HCT116 (cell line): ENCODE results near the gene PSMG1.

Source experiments
- EZH2 ChIP-seq: fragments of 200-600 bp; sonication (generic); IDR thresholded peaks from 2 replicates; pipeline ENCODE4 v1.6.1; 2017; ENCODE audit warnings: antibody characterized with exemption, mixed run types
- EZH2phosphoT487 ChIP-seq: fragments of 200-600 bp; IDR thresholded peaks from 2 replicates; pipeline ENCODE4 v1.6.1; 2018; ENCODE audit warnings: antibody characterized with exemption, borderline replicate concordance
- POLR2A ChIP-seq: IDR thresholded peaks from 2 replicates; pipeline ENCODE4 v1.7.0; 2011; ENCODE audit warnings: borderline replicate concordance; ENCODE audit not compliant: insufficient read depth, insufficient read length; ENCODE audit errors: extremely low read depth
- POLR2AphosphoS5 ChIP-seq: IDR thresholded peaks from 2 replicates; pipeline ENCODE4 v1.6.1; 2011; ENCODE audit warnings: mild to moderate bottlenecking, low read depth, low read length, moderate library complexity
- RAD21 ChIP-seq: IDR thresholded peaks from 2 replicates; pipeline ENCODE4 v1.6.1; 2012; ENCODE audit warnings: low read depth, mild to moderate bottlenecking
- TF ChIP-seq, protein P1 (sequence below): IDR thresholded peaks from 2 replicates; pipeline ENCODE4 v1.6.1; 2011; ENCODE audit warnings: mild to moderate bottlenecking, low read length, moderate library complexity; ENCODE audit not compliant: insufficient replicate concordance; ENCODE audit errors: extremely low read depth
- TF ChIP-seq, protein P2 (sequence below), 3 experiments: fragments of 200-600 bp in 1 of 3; sonication (generic) in 1 of 3; IDR thresholded peaks in 2 of 3; conservative IDR thresholded peaks in 1 of 3; 2 replicates each; pipeline ENCODE4 v1.5.1; 2012 to 2017; ENCODE audit warnings: low read depth in 2 of 3, low read length in 2 of 3, antibody characterized with exemption in 1 of 3, borderline replicate concordance in 1 of 3, control low read depth in 1 of 3, mild to moderate bottlenecking in 1 of 3, mixed read lengths in 1 of 3, mixed run types in 1 of 3, moderate library complexity in 1 of 3; ENCODE audit not compliant: insufficient read depth in 1 of 3
- TF ChIP-seq, protein P3 (sequence below): IDR thresholded peaks from 2 replicates; pipeline ENCODE4 v1.6.1; 2012
- TF ChIP-seq, protein P4 (sequence below): IDR thresholded peaks from 2 replicates; pipeline ENCODE4 v1.6.1; 2012; ENCODE audit warnings: low read depth

DNA sequence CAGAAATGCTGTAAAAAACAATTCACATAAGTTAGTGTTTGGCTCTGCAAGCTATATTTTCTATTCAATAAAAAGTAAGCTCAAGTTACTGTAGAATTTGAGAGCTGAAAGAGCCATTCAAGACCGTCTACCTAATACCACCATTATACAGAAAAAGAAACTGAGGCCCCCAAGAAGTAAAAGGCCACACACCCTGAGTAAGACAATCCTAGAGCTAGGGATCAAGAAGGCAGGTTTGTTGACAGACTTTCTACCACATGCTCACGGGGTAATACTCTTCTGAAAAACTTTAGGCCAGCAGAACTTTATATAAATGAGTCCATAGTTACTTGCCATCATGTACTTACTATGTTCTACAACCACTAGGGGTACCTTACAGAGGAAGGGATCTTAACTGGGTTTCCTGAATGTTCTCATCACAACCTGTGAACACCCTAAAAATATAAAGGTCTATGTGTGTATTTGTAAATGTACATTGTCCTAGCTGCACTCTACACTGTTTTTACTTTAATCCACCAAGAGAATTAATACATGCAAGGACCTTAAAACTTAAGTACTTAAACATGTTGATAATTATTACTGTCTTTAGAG is 2.7 kb downstream of the PSMG1 start:
- TF ChIP-seq EZH2 (no peak), POLR2AphosphoS5 (no peak), RAD21 (no peak), EZH2phosphoT487 (no peak), POLR2A (no peak)
- TF ChIP-seq, protein P1, sequence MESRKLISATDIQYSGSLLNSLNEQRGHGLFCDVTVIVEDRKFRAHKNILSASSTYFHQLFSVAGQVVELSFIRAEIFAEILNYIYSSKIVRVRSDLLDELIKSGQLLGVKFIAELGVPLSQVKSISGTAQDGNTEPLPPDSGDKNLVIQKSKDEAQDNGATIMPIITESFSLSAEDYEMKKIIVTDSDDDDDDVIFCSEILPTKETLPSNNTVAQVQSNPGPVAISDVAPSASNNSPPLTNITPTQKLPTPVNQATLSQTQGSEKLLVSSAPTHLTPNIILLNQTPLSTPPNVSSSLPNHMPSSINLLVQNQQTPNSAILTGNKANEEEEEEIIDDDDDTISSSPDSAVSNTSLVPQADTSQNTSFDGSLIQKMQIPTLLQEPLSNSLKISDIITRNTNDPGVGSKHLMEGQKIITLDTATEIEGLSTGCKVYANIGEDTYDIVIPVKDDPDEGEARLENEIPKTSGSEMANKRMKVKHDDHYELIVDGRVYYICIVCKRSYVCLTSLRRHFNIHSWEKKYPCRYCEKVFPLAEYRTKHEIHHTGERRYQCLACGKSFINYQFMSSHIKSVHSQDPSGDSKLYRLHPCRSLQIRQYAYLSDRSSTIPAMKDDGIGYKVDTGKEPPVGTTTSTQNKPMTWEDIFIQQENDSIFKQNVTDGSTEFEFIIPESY, result no peak
- TF ChIP-seq, protein P2, sequence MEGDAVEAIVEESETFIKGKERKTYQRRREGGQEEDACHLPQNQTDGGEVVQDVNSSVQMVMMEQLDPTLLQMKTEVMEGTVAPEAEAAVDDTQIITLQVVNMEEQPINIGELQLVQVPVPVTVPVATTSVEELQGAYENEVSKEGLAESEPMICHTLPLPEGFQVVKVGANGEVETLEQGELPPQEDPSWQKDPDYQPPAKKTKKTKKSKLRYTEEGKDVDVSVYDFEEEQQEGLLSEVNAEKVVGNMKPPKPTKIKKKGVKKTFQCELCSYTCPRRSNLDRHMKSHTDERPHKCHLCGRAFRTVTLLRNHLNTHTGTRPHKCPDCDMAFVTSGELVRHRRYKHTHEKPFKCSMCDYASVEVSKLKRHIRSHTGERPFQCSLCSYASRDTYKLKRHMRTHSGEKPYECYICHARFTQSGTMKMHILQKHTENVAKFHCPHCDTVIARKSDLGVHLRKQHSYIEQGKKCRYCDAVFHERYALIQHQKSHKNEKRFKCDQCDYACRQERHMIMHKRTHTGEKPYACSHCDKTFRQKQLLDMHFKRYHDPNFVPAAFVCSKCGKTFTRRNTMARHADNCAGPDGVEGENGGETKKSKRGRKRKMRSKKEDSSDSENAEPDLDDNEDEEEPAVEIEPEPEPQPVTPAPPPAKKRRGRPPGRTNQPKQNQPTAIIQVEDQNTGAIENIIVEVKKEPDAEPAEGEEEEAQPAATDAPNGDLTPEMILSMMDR (IDR thresholded peaks at IDR 0.05 in 2 of 3, conservative IDR thresholded peaks at IDR 0.05 in 1 of 3; ENCODE audit: borderline replicate concordance in 1 of 3, insufficient read depth in 1 of 3, low read depth in 2 of 3, low read length in 2 of 3), result peak in 2 of 3 experiments; percentile 31 to 48; a peak in 3 of 6 replicates
- TF ChIP-seq, protein P3, sequence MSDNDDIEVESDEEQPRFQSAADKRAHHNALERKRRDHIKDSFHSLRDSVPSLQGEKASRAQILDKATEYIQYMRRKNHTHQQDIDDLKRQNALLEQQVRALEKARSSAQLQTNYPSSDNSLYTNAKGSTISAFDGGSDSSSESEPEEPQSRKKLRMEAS, result no peak
- TF ChIP-seq, protein P4, sequence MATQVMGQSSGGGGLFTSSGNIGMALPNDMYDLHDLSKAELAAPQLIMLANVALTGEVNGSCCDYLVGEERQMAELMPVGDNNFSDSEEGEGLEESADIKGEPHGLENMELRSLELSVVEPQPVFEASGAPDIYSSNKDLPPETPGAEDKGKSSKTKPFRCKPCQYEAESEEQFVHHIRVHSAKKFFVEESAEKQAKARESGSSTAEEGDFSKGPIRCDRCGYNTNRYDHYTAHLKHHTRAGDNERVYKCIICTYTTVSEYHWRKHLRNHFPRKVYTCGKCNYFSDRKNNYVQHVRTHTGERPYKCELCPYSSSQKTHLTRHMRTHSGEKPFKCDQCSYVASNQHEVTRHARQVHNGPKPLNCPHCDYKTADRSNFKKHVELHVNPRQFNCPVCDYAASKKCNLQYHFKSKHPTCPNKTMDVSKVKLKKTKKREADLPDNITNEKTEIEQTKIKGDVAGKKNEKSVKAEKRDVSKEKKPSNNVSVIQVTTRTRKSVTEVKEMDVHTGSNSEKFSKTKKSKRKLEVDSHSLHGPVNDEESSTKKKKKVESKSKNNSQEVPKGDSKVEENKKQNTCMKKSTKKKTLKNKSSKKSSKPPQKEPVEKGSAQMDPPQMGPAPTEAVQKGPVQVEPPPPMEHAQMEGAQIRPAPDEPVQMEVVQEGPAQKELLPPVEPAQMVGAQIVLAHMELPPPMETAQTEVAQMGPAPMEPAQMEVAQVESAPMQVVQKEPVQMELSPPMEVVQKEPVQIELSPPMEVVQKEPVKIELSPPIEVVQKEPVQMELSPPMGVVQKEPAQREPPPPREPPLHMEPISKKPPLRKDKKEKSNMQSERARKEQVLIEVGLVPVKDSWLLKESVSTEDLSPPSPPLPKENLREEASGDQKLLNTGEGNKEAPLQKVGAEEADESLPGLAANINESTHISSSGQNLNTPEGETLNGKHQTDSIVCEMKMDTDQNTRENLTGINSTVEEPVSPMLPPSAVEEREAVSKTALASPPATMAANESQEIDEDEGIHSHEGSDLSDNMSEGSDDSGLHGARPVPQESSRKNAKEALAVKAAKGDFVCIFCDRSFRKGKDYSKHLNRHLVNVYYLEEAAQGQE, result no peak
